Measurements from ENCODE around the gene LITAFD. TPM values are rescaled to one million over a fixed set of nuclear protein-coding genes. Genes with fewer than 3 reads are reported as not detected.

The LITAFD gene
- total RNA-seq, 1 experiment from 2014 or later: not detected

DNA sequence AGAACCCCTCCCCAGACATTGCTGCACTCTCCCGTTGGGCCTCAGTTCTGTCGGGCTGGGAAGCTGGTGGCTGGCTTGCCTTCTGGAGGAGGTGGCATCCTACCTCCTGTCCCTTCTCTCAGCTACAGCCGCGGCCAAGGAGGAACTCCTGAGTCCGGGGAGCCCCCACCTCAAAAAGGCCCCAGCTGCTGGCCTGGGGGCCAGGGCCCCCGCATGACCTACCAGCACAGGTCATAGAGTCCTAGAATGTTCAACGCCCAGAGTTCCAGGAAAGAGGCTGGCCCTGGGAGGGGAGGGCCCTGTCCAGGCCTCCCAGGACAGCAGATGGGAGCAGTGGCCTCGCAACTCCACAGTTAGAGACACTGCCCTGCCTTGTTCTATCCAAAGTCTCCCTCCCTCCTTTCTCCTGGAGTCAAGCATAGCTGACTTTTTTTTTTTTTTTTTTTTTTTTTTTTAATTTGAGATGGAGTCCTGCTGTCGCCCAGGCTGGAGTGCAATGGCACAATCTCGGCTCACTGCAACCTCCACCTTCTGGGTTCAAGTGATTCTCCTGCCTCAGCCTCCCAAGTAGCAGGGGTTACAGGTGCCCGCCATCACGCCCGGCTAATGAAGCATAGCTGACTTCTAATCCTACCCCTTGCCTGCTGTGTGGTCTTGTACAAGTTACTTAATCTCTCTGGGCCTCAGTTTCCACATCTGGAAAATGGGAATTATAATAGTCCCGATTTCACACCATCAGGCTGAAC, 20.4 kb upstream of the LITAFD start:
- DNase-seq: no peak
- no peaks in the 10 kb centered on the region for H3K36me3 ChIP-seq (ENCODE audit: low read depth)
- TF ChIP-seq EZH2 (IDR thresholded peaks at IDR 0.05; ENCODE audit: low read depth) (no peak), CTCF (conservative IDR thresholded peaks at IDR 0.05) (no peak)
- ChIA-PET POLR2A (ENCODE audit: unreplicated experiment) (no interaction called here), CTCF (interaction anchor here (0.6 kb wide), 1 partner anchor 267 kb away, joined by 5 read pairs; no protein-coding TSS in a partner anchor)
- H3K4me2 ChIP-seq: no peak overlapping the region
- H3K4me1 ChIP-seq (replicated peaks; ENCODE audit: insufficient read depth): peaks cover 29% of the 10 kb centered on the region
- H3K9me2 ChIP-seq (ENCODE audit: insufficient read depth): no peaks in the 10 kb centered on the region
- peaks cover 58% of the 10 kb centered on the region for H4K20me1 ChIP-seq (ENCODE audit: insufficient read depth)
- H3K79me2 ChIP-seq (ENCODE audit: low read depth): peaks cover 77% of the 10 kb centered on the region
- no peaks in the 10 kb centered on the region for H3K9me3 ChIP-seq (ENCODE audit: insufficient read depth, low read depth)
- H3K27ac ChIP-seq: no peak overlapping the region
- no peak overlapping the region for H3K4me3 ChIP-seq
- BruUV-seq (replicated peaks): no TSS peak
- H2AFZ ChIP-seq: no peak overlapping the region
- peaks cover 17% of the 10 kb centered on the region; the same call in 1 of the 2 replicates for H3F3A ChIP-seq (ENCODE audit: insufficient read depth, low read depth)
- intact Hi-C loops (cut with micrococcal nuclease; ENCODE audit: unreplicated experiment): no loop called here
- no peaks in the 10 kb centered on the region for H3K27me3 ChIP-seq (ENCODE audit: insufficient read depth, low read depth)

DNA sequence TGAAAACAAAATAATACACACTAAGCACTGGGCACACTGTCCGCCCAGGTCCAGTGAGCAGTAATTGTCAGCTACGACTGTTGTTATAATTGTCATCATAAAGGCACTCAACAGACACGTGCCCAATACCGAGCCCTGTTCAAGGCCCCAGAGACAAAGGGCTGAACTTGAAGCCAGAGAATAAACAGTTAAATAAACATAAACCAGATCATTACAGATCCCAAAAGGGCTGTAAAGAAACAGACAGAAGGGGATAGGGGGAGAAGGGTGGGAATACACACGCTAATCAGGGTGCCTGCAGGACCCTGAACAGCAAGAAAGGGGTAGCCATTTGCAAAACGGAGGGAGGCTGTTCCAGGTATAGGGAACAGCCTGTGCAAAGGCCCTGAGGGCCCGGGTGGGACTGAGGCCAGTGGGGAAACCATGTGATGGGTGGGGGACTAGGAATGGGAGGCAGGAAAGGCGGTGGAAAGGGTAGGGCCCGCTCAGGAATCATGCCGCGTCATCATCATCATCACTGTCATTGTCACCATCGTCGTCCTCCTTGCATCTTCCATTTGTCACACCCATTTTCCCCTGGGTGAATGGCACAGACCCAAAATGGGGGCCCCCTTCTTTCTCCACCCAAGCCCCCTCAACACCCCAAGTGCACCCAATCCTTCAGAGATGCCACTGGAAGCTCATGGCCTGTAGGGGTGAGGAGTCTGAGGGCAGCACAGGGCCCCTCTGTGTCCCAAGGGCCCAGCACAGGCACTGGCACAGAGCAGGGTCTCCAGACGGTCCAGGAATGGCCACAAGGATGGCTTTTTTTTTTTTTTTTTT, 19.6 kb upstream of the LITAFD start:
- Histone ChIP-seq H3K4me2 (no peak overlapping the region), H2AFZ (no peak overlapping the region), H4K20me1 (ENCODE audit: insufficient read depth) (peaks cover 63% of the 10 kb centered on the region), H3F3A (ENCODE audit: insufficient read depth, low read depth) (peaks cover 17% of the 10 kb centered on the region; the same call in 1 of the 2 replicates), H3K9me2 (ENCODE audit: insufficient read depth) (no peaks in the 10 kb centered on the region), H3K36me3 (ENCODE audit: low read depth) (no peaks in the 10 kb centered on the region), H3K27ac (no peak overlapping the region), H3K9me3 (ENCODE audit: insufficient read depth, low read depth) (no peaks in the 10 kb centered on the region), H3K79me2 (ENCODE audit: low read depth) (peaks cover 85% of the 10 kb centered on the region), H3K27me3 (ENCODE audit: insufficient read depth, low read depth) (no peaks in the 10 kb centered on the region), H3K4me1 (replicated peaks; ENCODE audit: insufficient read depth) (peaks cover 29% of the 10 kb centered on the region), H3K4me3 (no peak overlapping the region)
- no TSS peak for BruUV-seq (replicated peaks)
- ChIA-PET POLR2A (ENCODE audit: unreplicated experiment) (no interaction called here), CTCF (interaction anchor here (0.7 to 0.9 kb wide), 2 partner anchors 22 to 146 kb away, joined by 4 to 7 read pairs; no protein-coding TSS in a partner anchor)
- no peak for DNase-seq
- no peak for TF ChIP-seq CTCF (conservative IDR thresholded peaks at IDR 0.05)
- no peak for TF ChIP-seq EZH2 (IDR thresholded peaks at IDR 0.05; ENCODE audit: low read depth)
- intact Hi-C loops (cut with micrococcal nuclease; ENCODE audit: unreplicated experiment): no loop called here

DNA sequence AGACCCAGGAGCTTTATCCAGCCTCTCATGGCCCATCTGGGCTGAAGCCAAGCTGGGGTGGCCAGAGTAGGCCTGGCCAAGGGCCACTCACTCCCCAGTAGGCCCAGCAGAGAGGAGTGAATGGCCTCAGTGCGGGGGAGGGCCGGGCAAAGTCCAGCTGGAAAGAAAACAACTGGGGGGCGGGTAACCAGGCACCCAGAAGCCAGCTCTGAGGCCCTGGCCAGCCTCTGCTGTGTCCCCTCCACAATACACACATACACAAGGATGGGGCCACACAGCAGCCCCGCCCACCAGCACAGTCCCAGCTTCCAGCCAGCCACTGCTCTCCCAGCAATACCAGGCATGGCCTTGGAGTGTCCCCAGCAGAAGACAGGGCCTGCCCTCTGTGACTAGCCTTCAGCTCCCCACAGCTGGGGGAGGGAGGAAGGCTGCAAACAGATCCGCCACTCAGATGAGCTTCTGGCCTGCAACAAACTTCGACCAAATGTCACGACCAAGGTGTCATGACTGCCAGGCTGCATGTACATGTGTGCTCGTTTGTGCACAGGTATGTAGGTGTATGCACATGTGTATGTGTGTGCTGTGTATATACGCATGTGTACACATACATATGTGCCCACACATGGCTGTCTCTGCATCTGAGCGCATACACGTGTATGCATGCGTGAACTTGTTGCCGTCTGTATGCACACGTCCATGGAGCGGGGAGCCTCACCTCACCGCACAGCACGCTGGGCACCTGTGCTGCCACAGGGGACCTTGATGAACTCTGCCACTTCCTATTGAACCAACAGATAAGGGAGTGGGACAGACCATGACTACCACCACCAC, 18.3 kb upstream of the LITAFD start:
- Histone ChIP-seq H3K9me3 (ENCODE audit: insufficient read depth, low read depth) (no peaks in the 10 kb centered on the region), H3K36me3 (ENCODE audit: low read depth) (no peaks in the 10 kb centered on the region), H3K4me3 (no peak overlapping the region), H2AFZ (no peak overlapping the region), H3K27ac (no peak overlapping the region), H3F3A (ENCODE audit: insufficient read depth, low read depth) (peaks cover 17% of the 10 kb centered on the region; the same call in 1 of the 2 replicates), H3K9me2 (ENCODE audit: insufficient read depth) (no peaks in the 10 kb centered on the region), H3K27me3 (ENCODE audit: insufficient read depth, low read depth) (no peaks in the 10 kb centered on the region), H3K4me1 (replicated peaks; ENCODE audit: insufficient read depth) (peaks cover 29% of the 10 kb centered on the region), H3K79me2 (ENCODE audit: low read depth) (peaks cover 90% of the 10 kb centered on the region), H3K4me2 (peak overlapping the region; percentile 4; the same call in 1 of the 2 replicates), H4K20me1 (ENCODE audit: insufficient read depth) (peaks cover 68% of the 10 kb centered on the region)
- DNase-seq: no peak
- ChIA-PET POLR2A (ENCODE audit: unreplicated experiment) (no interaction called here), CTCF (interaction anchor here (0.7 to 0.9 kb wide), 2 partner anchors 21 to 145 kb away, joined by 4 to 7 read pairs; no protein-coding TSS in a partner anchor)
- TF ChIP-seq CTCF (conservative IDR thresholded peaks at IDR 0.05): no peak
- TF ChIP-seq EZH2 (IDR thresholded peaks at IDR 0.05; ENCODE audit: low read depth): no peak
- BruUV-seq (replicated peaks): no TSS peak
- intact Hi-C loops (cut with micrococcal nuclease; ENCODE audit: unreplicated experiment): no loop called here
